Activated CD4-positive, alpha-beta T cell treated with anti-CD3 and anti-CD28 coated beads, Interleukin-2, Interleukin-6, amounts not matched to agents 100 ng/mL and 50 ng/mL, durations not matched to agents 16 hours and 8 hours (primary cell): ENCODE measurements around the gene IQCM.

Experiments
- DNase-seq: peaks from one replicate; pipeline ENCODE4 v3.0.0-alpha.2; 2020

IQCM gene

DNA sequence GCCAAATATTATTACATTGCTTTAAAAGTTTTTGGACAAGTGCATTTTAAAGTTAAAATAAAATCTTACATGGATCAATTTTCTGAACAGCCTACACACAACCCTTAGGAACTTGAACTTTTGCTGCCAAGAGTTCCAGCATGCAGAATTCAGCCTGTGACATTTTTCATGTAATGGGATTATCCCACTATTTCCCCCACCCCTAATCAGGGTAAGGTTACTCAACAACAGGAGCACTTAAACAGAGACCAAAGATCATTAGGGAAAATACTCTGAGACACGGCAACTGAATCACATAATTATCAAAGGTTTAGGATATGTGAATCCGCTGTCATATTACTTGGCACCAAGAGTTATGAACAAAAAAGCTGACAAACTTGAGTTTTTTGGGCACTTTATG, 47.2 kb downstream of the IQCM start:
- DNase-seq = no peak

DNA sequence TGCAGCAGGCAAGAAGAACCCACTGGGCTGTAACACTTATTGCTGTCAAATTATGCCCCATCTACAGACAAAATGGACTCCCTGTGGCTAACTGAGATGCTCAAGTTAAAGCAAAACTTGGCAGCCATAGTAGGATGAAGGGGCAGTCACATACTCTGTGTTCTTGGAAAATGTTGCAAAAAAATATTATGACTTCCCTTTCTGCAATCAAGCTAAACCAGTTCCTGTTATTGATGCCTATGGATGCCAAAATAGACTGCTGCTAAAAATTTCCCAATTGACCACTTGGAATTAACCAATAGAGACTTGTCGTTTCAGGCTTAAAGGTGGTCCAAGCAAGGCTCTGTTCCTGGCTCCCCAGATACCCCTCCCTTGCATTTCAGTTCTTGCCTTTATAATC, 49.5 kb downstream of the IQCM start:
- DNase-seq = no peak

DNA sequence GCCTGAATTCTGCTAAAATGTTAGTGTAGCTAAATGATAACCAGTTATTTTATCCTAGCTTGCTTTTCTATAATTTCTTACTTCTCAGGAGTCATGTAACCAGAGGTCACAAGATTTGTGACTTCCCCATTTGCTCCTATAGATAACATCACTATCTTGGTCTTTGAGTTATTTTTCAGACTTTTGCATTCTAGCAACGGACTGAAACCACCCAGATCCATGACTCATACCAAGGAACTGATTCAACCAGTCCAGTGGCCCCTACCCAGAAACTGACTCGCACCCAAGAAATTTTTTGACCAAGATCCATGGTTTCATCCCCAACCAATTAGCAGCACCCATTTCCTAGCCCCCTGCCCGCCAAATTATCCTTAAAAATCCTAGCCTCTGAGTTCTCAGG, 50.0 kb downstream of the IQCM start:
- no peak for DNase-seq

DNA sequence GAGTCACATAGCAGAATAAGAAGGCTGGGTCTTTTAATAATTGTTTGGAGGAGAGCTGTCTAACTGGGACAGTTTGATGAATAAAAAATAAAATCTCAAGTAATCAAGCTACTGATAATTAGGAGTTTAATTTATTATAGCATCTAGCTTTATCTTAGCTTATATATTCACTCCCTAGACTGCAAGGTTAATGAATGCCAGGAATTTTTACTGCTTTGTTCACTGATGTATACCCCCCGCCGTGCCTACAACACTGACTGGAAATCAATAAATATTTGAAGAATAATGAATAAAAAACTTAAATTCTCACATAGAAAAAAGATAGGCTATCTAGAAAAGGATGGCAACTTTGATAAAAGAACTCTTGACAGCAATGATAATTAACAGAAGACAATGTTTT, 59.7 kb downstream of the IQCM start:
- no peak for DNase-seq

DNA sequence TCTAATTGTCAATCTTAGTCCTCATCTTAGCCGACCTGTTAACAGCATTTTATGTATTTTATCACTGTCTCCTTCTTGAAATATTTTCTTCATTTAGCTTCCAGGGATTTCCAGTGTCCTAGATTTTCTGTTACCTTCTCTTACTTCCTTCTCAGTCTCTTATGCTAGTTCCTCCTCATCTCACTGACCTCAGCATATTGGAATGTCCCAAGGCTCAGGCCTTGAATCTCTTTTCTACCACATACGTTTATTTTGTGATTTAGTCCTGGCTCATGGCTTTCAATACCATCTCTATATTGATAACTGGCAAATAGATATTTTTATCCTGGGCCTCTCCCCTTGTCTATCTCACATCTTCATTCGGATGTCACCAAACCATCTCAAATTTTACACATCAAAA, 61.1 kb downstream of the IQCM start:
- no peak for DNase-seq

DNA sequence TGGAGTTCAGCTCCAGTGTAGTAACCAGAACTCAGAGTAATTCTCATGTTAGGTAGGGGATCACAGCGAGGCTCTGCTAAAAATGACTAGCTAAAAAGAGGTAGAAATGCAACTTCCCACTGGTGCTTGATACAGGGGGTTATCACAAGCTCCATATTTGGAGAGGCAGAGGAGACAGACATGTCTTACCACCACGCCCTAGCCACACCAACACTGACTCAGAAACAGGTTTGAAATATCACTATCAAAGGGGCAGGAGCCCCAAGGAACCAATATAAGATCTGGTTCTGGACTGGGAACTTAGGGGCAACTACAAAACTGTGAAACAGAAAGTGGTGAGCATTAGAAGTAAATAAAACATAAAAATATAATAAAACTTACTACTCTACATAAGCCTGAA, 62.9 kb downstream of the IQCM start:
- no peak for DNase-seq

DNA sequence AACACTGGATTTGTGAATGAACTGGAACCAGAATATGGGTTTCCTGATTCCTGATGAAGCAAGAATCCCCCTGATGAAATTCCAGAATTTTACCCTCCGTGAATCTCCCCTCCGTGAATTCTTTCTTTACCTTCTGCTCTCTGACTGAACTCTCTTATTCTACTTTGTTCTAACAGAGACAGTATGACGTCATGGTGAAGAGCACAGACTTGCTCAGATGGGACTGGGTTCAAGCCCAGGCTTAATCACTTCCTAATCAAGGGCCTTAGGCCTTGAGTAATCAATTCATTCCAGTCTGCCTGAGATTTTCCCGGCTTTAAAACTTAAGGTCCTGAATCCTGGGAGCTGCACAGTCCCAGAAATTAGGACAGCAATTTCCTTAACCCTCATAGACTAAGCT, 64.5 kb downstream of the IQCM start:
- no peak for DNase-seq

DNA sequence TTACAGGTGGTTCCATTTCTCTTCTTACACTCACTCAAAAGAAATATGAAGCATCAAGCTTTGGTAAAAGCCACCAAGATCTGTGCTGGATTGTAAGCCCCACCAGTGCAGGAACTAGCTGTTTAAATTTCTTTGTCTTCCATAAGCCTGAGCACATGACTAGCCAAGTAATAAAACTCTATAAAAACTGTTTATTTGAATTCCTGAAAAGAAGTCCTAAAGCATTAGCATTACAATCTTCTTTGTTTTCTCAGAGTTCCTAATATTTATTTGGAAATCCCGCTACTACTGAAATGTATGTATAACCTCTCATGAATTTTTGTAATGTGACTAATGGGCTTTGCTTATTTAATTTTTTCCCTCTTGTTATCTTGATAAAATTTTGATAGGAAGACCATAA, 65.9 kb downstream of the IQCM start:
- no peak for DNase-seq

DNA sequence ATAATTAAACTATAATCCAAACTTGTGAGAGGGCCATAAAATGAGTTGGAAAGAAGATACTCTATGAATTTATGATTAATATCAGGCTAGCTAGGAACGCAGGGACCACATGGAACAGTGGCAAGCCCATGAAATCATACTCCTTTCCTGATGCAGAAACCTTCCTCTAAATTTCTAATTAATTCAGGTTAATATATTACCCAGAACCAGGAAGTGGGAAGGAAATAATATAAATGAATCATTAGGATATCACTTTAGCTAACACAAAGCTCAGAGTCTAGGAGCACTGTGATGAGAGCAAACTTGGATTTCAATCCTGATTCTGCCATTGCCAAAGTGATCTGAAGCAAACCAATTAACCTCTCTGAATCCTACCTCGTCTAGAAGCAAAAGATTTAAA, 68.0 kb downstream of the IQCM start:
- no peak for DNase-seq

DNA sequence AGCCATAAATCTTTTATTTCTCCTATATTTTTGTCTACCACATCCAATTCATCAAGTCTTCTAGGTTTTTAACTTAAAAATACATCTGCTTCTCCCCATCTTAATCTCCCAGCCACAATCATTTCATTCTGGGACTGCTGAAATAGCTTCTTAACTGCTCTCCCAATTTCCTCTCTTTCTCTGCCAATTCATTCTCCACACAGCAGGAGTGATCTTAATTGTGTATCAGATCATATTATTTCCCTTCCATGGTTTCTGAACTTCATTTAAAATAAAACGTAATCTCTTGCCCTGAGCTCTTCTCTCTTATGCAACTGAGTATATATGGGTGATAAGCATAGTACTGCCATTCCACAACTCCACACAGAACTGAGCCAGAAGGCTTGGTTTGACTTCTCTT, 69.4 kb downstream of the IQCM start:
- no peak for DNase-seq

DNA sequence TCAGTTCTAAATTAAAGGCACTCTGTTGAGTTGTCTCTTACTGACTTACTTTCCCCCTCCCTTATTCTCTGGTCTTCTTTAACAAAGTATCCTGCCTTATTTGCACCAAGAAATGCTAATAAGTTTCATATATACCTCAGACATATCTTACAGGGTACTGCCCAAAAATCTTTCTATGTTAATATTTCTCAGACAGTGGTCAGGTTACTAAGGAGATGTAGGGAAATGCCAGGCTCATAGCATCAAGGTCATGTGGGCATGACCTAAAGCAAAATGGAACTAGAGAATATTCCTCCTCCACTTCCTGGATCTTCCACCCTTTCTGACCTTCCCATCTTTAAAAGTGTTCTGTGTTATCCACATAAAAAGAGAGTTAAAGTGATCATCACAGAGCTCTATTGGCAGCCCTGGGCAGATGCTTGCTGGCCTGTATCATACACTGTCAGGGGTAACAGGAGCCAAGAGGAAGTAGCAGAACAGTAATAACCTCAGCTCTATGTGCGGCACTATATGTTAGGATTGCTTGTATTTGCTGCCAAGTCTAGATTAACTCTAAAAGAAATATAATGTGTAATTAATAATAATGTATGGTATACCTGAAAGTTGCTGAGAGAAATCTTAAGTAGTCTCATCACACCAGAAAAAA, 74.3 kb downstream of the IQCM start:
- no peak for DNase-seq

DNA sequence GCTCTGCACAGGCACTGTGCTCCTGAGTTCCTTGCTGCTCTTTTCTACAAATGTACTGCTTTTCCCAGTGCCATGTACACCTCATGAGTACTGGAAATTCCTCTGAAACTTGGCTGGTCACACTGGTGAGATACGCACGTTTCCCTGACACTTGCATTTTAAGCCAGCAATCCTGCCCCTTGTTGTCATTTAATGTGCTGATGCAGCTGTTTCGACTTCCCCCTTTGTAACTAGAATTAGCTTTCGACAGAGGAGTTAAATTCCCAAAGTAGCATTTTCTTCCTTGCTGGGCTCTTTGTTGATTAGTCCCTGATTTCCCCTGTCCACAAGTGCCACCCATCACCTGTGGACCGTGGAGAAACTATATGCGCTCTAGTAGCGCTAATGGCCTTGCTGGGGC, 77.5 kb downstream of the IQCM start:
- no peak for DNase-seq

DNA sequence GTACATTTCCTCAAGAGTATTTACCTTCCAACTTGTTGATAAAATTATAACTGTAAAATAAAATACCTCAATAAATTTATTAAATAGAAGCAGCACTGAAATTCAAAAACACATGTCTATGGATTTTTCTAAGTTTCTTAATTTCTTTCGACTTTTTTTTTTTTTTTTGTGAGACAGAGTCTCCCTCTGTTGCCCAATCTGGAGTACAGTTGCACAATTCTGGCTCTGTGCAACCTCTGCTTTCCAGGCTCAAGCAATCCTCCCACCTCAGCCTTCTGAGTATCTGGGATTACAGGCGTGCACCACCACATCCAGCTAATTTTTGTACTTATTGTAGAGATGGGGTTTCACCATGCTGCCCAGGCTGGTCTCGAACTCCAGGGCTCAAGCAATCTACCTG, 79.8 kb downstream of the IQCM start:
- no peak for DNase-seq

DNA sequence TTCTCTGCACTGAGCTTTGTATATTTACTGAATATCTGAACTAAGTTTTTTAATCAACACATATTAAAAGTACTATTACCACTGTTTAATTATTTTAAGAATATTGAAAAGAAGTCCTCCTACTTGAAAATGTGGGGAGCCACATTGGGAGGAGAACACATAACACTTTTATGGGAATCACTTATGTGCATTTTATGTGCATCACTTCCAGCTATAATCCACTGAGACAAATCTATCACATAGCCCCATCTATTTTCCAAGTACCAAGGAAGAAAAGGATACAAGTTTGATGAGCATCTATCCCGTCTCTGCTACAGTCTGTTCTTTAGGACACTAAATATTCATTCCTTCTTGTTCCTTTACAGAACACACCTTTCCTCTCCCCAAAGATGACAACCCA, 87.2 kb downstream of the IQCM start:
- DNase-seq = no peak

DNA sequence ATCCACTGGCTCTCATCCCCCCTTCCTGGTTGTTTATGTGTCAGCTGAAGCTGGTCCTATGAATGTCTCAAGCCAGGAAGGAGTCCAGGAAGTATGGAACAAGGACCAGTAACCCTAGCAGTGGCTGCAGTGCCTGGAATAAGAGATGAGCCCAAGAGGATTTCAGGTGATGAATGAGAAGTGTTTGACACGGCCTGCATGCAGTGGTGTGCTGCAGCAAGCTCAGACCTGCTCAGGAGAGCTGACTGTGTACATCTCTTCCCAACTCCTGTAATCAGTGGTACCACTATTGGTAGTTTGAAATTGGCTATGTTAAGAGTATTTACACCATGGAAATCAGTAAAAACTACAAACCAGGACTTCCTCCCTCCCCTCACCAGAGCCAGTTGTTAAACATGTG, 88.0 kb downstream of the IQCM start:
- no peak for DNase-seq

DNA sequence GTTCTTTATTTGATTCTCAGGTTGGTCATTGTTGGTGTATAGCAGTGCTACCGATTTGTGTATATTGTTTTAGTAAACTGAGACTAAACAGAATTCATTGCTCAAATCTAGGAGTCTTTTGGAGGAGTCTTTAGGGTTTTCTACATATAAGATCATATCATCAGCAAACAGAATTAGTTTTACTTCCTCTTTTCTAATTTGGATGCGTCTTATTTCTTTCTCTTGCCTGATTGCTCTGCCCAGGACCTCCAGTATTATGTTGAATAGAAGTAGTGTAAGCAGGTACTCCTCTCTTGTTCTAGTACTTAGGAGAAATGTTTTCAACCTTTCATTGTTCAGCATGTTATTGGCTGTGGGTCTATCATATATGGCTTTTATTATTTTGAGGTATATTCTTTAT, 92.6 kb downstream of the IQCM start:
- DNase-seq = no peak

DNA sequence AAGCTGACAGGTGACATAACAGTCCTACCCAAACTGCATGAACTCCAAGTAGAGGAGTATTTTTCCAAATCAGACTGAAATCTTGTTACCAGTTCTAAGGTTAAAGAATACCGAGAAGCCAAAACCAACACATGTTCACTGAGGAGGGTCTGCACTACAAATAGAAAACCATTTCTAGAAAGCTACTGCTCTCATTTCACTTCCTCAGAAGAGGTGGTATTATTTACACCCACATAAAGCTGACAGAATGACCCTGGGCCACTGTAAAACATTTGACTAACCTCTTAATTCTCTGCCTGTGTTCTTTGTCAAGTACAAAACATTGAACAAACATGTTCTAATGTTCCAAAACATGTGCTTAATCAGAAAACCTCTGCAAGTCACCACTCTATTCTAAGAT, 95.8 kb downstream of the IQCM start:
- no peak for DNase-seq

DNA sequence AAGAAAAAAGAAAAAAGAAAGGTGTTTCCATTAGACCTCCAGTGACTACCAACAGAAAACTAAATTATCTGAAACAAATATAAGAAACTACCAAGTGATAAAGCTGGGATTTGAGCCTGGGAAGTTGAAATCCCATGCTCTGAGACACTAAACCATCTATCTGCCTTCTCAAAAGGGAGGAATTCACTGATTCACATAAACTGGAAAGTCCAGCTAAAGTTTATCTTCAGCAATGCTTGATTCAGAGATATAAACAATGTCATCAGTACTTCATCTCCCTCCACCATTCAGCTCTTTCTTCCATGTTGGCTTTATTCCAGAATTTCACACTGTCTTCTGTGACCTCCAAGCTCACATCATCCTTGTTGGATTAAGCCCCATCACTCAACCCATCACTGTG, 96.3 kb downstream of the IQCM start:
- no peak for DNase-seq

DNA sequence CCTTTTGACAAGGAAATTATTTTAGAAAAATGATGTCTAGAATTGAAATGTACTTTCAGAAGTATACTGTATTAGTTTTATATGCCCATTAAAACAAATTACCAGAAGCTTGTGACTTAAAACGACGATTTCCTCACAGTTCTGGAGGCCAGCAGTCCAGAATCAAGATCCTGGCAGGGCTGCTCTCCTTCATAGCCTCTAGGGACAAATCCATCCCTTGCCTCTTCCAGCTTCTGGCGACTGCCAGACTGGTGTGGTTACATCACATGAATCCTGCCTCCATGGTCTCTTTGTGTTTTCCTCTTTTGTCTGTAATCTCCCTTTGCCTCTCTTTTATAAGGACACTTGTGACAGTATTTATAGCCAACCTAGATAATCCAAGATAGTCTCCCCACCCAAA, 97.1 kb downstream of the IQCM start:
- no peak for DNase-seq

DNA sequence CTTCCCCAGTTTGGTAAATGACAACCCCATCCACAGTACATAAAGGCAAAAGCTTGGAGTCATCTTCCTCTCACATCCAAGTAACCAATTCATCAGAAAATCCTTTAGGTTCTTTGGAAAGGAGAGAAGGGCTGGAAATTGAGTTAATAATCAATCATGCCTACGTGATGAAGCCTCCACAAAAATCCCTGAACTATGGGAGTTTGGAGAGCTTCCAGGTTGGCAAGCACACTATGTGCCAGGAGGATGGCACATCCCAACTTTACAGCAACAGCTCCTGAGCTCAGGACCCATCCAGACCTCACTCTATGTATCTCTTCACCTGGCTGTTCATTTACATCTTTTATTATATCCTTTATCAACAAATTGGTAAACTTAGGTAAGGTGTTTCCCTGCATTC, 98.9 kb downstream of the IQCM start:
- DNase-seq = no peak

DNA sequence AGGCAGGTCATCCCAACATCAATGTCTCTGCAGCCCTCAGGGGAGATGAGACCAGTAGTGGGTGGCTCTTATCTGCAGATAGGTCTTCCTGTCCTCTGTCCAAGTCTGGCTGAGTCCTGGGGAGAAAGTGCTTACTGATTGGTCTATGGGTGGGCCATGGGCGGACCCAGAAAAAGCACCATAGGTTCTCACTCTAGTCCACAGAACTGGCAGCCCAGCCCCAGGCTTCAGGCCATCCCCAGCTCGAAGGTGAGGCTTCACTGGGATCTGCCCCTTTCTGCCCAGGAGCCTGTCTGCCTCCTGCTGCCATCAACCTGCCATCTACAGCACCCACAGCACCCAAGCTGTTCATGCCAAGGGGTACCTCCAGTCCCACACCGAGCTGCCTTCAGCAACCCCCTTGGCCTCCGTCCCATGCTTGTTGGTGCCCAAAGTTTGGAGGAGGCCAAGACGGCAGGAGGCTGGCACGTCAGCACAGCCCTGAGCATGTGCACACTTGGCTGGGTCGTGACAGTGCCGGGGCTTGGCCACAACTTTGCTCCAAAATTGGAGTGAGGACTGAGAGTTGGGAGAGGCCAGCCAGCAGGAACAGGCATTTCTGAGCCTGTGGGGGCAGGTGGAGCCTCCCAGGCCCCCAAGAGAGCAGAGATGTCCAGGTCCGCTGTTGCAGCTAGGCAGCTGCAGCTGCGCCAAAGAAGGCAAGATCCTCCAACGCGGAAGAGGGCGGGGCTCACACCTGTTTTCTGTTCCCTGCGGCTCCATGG, 99.6 kb downstream of the IQCM start:
- no peak for DNase-seq

DNA sequence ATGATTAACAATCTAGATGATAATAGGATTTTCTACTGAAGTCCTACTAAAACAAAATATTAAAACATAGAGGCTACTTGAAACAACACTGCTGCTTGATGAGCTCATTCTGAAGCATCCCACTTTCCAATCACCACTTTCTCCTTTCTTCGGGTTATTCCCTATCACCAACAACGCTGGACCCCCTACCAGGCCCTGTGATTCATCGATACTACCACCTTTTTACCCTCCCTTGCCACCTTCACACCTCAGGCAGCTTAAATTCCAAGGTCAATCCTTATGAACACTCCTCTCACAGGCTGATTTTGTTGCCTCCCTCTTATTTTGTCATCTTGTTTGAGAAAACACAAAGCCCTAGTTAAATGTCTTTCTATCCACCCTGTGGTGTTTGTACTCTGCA, 102.6 kb downstream of the IQCM start:
- no peak for DNase-seq

DNA sequence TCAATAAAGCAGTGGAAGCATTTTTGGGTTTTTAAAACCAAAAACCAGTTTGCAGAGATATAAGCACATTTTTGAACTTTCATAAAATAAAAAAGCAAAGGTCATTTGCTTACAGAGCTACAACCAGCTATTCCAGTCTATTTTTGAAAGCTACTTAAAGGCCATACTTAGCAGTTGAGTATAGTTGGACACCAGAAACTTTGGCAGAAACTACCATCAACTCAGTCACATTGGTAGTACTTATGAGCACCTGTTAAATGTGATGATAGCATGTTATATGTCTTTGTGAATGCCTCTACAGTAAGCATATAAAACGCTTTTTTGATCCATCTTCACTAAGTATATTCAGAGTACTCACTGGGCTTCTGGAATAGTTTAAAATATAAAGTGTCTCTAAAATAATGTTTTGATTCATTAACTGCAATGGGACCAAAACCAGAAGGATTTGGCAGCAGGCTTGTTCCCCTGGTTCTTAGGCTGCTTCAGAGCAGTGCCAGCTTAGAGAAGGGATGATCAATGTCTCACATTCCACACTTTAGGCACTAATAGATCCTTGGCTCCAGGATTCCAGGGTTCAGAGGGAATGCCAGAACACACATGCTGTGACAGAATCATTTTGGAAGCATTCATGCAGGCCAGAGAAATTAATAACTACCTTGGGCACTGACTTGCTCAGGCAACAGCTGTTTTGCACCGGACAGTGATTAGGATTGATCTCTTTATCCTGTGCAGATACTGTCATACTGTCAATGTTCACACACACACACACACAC, 103.9 kb downstream of the IQCM start:
- no peak for DNase-seq

DNA sequence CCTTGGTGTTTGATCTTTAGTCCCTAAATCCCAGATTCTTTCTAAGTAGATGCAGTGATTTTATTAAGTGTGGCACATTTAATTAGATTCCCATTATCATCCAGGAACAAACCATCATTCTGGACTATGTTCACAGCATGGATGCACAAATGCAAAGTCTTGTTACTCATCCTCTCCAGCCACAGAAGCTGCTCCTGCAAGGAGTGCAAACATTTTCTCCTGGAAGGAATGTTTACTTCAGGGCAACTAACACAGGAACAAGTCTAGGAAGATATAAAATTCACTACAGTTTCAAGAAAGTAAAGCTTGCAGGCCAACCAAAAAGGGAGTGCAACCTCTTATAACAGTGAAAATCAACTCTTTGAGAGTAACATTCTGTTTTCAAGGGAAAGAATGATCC, 106.0 kb downstream of the IQCM start:
- DNase-seq = no peak
